Calu3 (cell line): ENCODE results near the gene PARD6B. TPM values are rescaled to one million over a fixed set of nuclear protein-coding genes. Genes with fewer than 3 reads are reported as not detected.
A peak's percentile ranks its signal among the peaks of the same experiment; 100 is the strongest.

ENCODE experiments used
- BruUV-seq: library from RNA; stranded (reverse); fragments of 400-500 nt; replicated peaks from 2 replicates; lab custom pipeline; 2021; lab: Mats Ljungman, UMichigan
- CTCF ChIA-PET: fragments of 300-600 bp; sonication (Branson Sonifier 250); formaldehyde crosslinking; loops from one replicate; lab custom pipeline; 2022; ENCODE audit warnings: antibody characterized with exemption; lab: Charles Lee
- DNase-seq: peaks from one replicate; pipeline ENCODE4 v3.0.0; 2022
- H3K27ac Mint-ChIP-seq: one replicate; pipeline ENCODE4 v1.8.0; 2022; ENCODE audit warnings: mixed read lengths; ENCODE audit not compliant: unreplicated experiment
- H3K27me3 Mint-ChIP-seq: one replicate; pipeline ENCODE4 v1.8.0; 2022; ENCODE audit warnings: mixed read lengths; ENCODE audit not compliant: unreplicated experiment
- H3K36me3 Mint-ChIP-seq: one replicate; pipeline ENCODE4 v1.8.0; 2022; ENCODE audit warnings: mild to moderate bottlenecking, moderate library complexity, mixed read lengths; ENCODE audit not compliant: insufficient read depth, unreplicated experiment
- H3K4me1 Mint-ChIP-seq: one replicate; pipeline ENCODE4 v1.8.0; 2022; ENCODE audit warnings: mild to moderate bottlenecking, low read depth, mixed read lengths; ENCODE audit not compliant: unreplicated experiment
- H3K4me3 Mint-ChIP-seq: one replicate; pipeline ENCODE4 v1.8.0; 2022; ENCODE audit warnings: mild to moderate bottlenecking, low read depth, moderate library complexity, mixed read lengths; ENCODE audit not compliant: unreplicated experiment
- H3K9me3 Mint-ChIP-seq: one replicate; pipeline ENCODE4 v1.8.0; 2022; ENCODE audit warnings: low read depth, mixed read lengths; ENCODE audit not compliant: unreplicated experiment
- intact Hi-C: fragments of 100-400 bp; cut with micrococcal nuclease; formaldehyde crosslinking; loops from one replicate; pipeline ENCODE4 v1.10.0; 2022; ENCODE audit not compliant: unreplicated experiment
- total RNA-seq: library from RNA; stranded (reverse); gene quantifications from 2 replicates; pipeline ENCODE4 v1.2.3, GENCODE V29; 2022
- TF ChIP-seq, protein P1 (sequence below): fragments of 200-600 bp; IDR thresholded peaks from one replicate; pipeline ENCODE4 v1.8.0; 2022; ENCODE audit warnings: antibody characterized with exemption; ENCODE audit not compliant: unreplicated experiment

Gene PARD6B
- total RNA-seq, 1 experiment from 2014 or later: 114 TPM

DNA sequence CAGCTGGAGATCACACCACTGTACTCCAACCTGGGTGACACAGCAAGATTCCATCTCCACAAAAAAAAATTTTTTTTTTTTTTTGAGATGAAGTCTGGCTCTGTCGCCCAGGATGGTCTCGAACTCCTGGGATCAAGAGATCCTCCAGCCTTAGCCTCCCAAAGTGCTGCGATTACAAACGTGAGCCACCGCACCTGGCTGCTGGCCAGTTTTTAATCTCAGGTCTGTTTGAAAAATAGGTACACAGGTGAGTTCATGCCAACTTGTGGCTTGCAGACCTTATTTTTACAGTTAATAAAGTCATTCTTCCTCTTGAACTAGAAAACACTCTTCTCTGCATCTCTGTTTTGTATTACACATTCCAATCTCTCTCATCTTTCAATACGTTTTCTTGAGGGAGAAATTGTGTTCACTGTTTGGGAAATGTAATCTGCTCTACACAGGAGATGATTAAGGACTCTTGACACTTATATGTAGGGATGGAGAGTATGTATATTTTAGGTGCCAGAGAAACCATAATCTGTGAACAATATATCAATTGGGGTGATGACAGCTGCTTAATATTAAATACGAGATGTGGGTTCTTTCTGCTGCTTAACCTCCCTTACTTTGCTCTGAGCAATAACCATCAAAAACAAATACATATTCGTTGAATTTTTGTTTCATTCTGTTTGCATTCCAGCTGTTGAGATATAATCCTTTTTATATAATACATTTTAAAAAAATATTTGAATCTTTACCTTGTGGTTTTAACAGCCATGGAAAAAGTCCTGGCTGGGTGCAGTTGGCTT lies 22.3 kb upstream of the PARD6B start:
- CTCF ChIA-PET: interaction anchor here (0.9 to 1.0 kb wide), 2 partner anchors 13 to 19 kb away, joined by 3 to 5 read pairs; no protein-coding TSS in a partner anchor
- TF ChIP-seq, protein P1, sequence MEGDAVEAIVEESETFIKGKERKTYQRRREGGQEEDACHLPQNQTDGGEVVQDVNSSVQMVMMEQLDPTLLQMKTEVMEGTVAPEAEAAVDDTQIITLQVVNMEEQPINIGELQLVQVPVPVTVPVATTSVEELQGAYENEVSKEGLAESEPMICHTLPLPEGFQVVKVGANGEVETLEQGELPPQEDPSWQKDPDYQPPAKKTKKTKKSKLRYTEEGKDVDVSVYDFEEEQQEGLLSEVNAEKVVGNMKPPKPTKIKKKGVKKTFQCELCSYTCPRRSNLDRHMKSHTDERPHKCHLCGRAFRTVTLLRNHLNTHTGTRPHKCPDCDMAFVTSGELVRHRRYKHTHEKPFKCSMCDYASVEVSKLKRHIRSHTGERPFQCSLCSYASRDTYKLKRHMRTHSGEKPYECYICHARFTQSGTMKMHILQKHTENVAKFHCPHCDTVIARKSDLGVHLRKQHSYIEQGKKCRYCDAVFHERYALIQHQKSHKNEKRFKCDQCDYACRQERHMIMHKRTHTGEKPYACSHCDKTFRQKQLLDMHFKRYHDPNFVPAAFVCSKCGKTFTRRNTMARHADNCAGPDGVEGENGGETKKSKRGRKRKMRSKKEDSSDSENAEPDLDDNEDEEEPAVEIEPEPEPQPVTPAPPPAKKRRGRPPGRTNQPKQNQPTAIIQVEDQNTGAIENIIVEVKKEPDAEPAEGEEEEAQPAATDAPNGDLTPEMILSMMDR: no peak
- Mint-ChIP-seq H3K4me3 (no peak overlapping the region), H3K27ac (peak overlapping the region; percentile 37), H3K9me3 (no peaks in the 10 kb centered on the region), H3K27me3 (no peaks in the 10 kb centered on the region), H3K36me3 (peaks cover 16% of the 10 kb centered on the region), H3K4me1 (peaks cover 60% of the 10 kb centered on the region)
- no TSS peak for BruUV-seq
- intact Hi-C loops: no loop called here
- DNase-seq: peak; percentile 30

DNA sequence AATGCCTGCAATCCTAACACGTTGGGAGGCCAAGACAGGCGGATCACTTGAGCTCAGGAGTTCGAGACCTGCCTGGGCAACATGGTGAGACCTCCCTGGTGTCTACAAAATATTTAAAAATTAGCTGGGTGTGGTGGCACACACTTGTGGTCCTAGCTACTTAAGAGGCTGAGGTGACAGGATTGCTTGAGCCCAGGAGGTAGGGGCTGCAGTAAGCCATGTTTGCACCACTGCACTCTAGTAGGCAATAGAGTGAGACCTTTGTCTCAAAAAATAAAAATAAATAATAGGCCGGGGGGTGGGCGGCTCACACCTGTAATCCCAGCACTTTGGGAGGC lies 21.8 kb upstream of the PARD6B start:
- intact Hi-C loops: no loop called here
- H3K27me3 Mint-ChIP-seq: no peaks in the 10 kb centered on the region
- BruUV-seq: no TSS peak

DNA sequence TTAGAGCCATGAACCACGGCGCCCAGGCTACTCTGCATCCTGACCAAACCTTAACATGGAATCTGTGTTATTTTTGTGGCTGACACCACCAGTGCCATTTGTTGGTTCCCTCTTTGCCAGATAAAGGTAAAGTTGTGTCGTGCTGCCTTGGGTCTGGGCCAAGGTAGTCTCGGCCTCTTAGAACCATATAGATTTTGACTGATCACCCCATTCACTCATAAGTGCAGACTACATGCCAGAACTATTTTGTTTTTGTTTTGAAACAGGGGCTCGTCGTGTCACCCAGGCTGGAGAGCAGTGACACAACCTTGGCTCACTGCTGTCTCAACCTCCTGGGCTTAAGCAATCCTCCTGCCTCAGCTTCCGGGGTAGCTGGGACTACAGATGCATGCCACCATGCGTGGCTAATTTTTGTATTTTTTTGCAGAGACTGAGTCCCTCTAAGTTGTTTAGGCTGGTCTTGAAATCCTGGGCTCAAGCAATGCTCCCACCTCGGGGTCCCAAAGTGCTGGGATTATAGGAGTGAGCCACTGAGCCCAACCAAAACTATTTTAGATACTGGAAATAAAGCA lies 20.8 kb upstream of the PARD6B start:
- DNase-seq: peak; percentile 54
- no peaks in the 10 kb centered on the region for H3K27me3 Mint-ChIP-seq
- BruUV-seq: no TSS peak
- TF ChIP-seq, protein P1: no peak
- no peaks in the 10 kb centered on the region for H3K9me3 Mint-ChIP-seq
- intact Hi-C loops: no loop called here
- H3K36me3 Mint-ChIP-seq: peaks cover 16% of the 10 kb centered on the region
- CTCF ChIA-PET: interaction anchor here (1.0 to 1.8 kb wide), 5 partner anchors 14 to 85 kb away, joined by 3 to 8 read pairs (median 6); no protein-coding TSS in a partner anchor
- peaks cover 61% of the 10 kb centered on the region for H3K4me1 Mint-ChIP-seq
- no peak overlapping the region for H3K4me3 Mint-ChIP-seq
- H3K27ac Mint-ChIP-seq: peak overlapping the region; percentile 43

More for the DNA sequence above, 21.8 kb upstream of the PARD6B start:
- DNase-seq: no peak
- CTCF ChIA-PET: interaction anchor here (0.9 to 1.0 kb wide), 2 partner anchors 14 to 18 kb away, joined by 3 to 5 read pairs; no protein-coding TSS in a partner anchor
- Mint-ChIP-seq H3K4me1 (peaks cover 61% of the 10 kb centered on the region), H3K27ac (no peak overlapping the region), H3K36me3 (peaks cover 16% of the 10 kb centered on the region), H3K4me3 (no peak overlapping the region), H3K9me3 (no peaks in the 10 kb centered on the region)
- TF ChIP-seq, protein P1: no peak

DNA sequence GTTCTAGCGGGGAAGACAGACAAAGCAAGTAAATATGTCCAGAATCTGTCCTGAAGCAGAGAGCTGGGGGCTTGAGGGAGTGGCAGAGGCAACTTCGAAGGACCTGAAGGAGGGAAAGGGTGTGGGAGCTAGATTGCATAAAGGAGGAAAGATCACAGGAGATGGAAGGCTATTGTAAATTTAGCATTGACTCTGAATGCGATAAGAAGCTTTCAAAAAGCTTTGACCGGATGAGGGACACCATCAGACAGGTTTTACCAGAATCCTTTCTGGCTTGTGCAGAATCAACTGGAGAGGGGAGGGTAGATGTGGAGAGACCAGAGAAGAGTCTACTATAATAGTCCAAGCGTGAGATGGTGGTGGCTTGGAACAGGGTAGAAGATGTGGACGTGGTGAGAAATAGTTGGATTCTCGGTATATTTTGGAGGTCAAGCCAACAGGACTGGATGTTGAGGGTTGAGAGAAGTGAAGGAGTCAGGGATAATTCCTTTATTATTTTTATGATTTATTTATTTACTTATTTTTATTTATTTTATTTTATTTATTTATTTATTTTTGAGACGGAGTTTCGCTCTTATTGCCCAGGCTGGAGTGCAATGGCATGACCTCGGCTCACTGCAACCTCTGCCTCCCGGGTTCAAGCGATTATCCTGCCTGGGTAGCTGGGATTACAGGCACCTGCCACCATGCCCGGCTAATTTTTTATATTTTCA lies 20.1 kb upstream of the PARD6B start:
- H3K27ac Mint-ChIP-seq: peak overlapping the region; percentile 43
- H3K9me3 Mint-ChIP-seq: no peaks in the 10 kb centered on the region
- no TSS peak for BruUV-seq
- no peak overlapping the region for H3K4me3 Mint-ChIP-seq
- TF ChIP-seq, protein P1: no peak
- CTCF ChIA-PET: interaction anchor here (1.0 to 1.8 kb wide), 5 partner anchors 13 to 85 kb away, joined by 3 to 8 read pairs (median 6); no protein-coding TSS in a partner anchor
- no peaks in the 10 kb centered on the region for H3K27me3 Mint-ChIP-seq
- peaks cover 16% of the 10 kb centered on the region for H3K36me3 Mint-ChIP-seq
- H3K4me1 Mint-ChIP-seq: peaks cover 61% of the 10 kb centered on the region
- intact Hi-C loops: no loop called here
- DNase-seq: peak; percentile 32
